Measurements from ENCODE around the gene THBS4.

THBS4 gene

GRCh38 chr5:80034962-80035821 is at the start of gene THBS4:
TSS of gene THBS4 (plus strand) at chr5:80035348. CDS start at chr5:80035538, 190 bp downstream.
- no peak within 1 kb of the TSS for H3K27ac ChIP-seq
- ChIA-PET CTCF (no interaction called here), POLR2A (ENCODE audit: low non-redundant PET) (no interaction called here)
- TF ChIP-seq CTCF (conservative IDR thresholded peaks at IDR 0.05; ENCODE audit: low read depth): no peak
- DNase-seq (ENCODE audit: low spot score): no peak

GRCh38 chr5:79986260-79986659 is 48.9 kb upstream of the THBS4 start:
- POLR2A ChIA-PET (ENCODE audit: low non-redundant PET): no interaction called here
- CTCF ChIA-PET: interaction anchor here (0.5 to 1.2 kb wide), 4 partner anchors 11 to 962 kb away, joined by 3 to 4 read pairs (median 3); no protein-coding TSS in a partner anchor
- no peak overlapping the region for H3K27ac ChIP-seq
- DNase-seq (ENCODE audit: low spot score): no peak
- no peak for TF ChIP-seq CTCF (conservative IDR thresholded peaks at IDR 0.05; ENCODE audit: low read depth)

- TF ChIP-seq CTCF (conservative IDR thresholded peaks at IDR 0.05; ENCODE audit: low read depth): no peak
- ChIA-PET POLR2A (ENCODE audit: low non-redundant PET) (interaction anchor here (0.7 kb wide), 1 partner anchor 30 kb away, joined by 3 read pairs; no protein-coding TSS in a partner anchor), CTCF (interaction anchor here (0.6 to 3.0 kb wide), 6 partner anchors 93 to 627 kb away, joined by 3 to 12 read pairs (median 4); no protein-coding TSS in a partner anchor)
- H3K27ac ChIP-seq: peak overlapping the region; percentile 83
- DNase-seq (ENCODE audit: low spot score): no peak
These were observed 44.9 kb upstream of the THBS4 start for GRCh38 chr5:79990205-79990597.

GRCh38 chr5:79990598-79991507 is 44.3 kb upstream of the THBS4 start, which contains the start of gene MTX3:
TSS of gene MTX3 (minus strand) at chr5:79991262. CDS start at chr5:79991238, 24 bp downstream.
- POLR2A ChIA-PET (ENCODE audit: low non-redundant PET): interaction anchor here (0.7 kb wide), 1 partner anchor 31 kb away, joined by 3 read pairs; no protein-coding TSS in a partner anchor
- CTCF ChIA-PET: interaction anchor here (0.6 to 3.0 kb wide), 7 partner anchors 93 to 627 kb away, joined by 3 to 12 read pairs (median 3); no protein-coding TSS in a partner anchor
- no peak for TF ChIP-seq CTCF (conservative IDR thresholded peaks at IDR 0.05; ENCODE audit: low read depth)
- peak within 1 kb of the TSS; percentile 83 for H3K27ac ChIP-seq
- peak; percentile 93 for DNase-seq (ENCODE audit: low spot score)

- CTCF ChIA-PET: interaction anchor here (0.6 kb wide), 1 partner anchor 244 kb away, joined by 5 read pairs; no protein-coding TSS in a partner anchor
- POLR2A ChIA-PET (ENCODE audit: low non-redundant PET): no interaction called here
- no peak for TF ChIP-seq CTCF (conservative IDR thresholded peaks at IDR 0.05; ENCODE audit: low read depth)
- no peak overlapping the region for H3K27ac ChIP-seq
- no peak for DNase-seq (ENCODE audit: low spot score)
These were observed 42.1 kb upstream of the THBS4 start for GRCh38 chr5:79992891-79993657.

All from RWPE1 (cell line).